Measurements from ENCODE around the gene ZNF12. TPM values are rescaled to one million over a fixed set of nuclear protein-coding genes. Genes with fewer than 3 reads are reported as not detected.
"Not testable (repeated sequence)": the region's sequence is repeated elsewhere in the genome, so short reads cannot be mapped to it uniquely, and the experiment has no call there.

ZNF12 gene
- total RNA-seq, 4 donors from 2014 or later = 27.9 to 35.2 (median 32.0) TPM

- DNase-seq (ENCODE audit: low spot score in 2 of 2) = peak; percentile 69 to 77
- Histone ChIP-seq H3K36me3 (peaks cover 0 to 26% (median 5%) of the 10 kb centered on the region in 3 donors), H3K4me3 (peak overlapping the region; percentile 63 to 99 (median 97)), H3K27me3 (no peaks in the 10 kb centered on the region), H3K27ac (peak overlapping the region; percentile 61 to 87 (median 80)), H3K9me3 (no peaks in the 10 kb centered on the region), H3K4me1 (peaks cover 0 to 14% (median 2%) of the 10 kb centered on the region in 4 donors)
- peak in 1 of 5 experiments; percentile 41 for TF ChIP-seq CTCF (IDR thresholded peaks at IDR 0.05)
- peak in 1 of 2 donors; percentile 50 for TF ChIP-seq POLR2A (IDR thresholded peaks at IDR 0.05)
- peak; percentile 53 to 84 for TF ChIP-seq EP300 (IDR thresholded peaks at IDR 0.05)
- WGBS, 2 donors = 1% methylated on average over 48 to 49 of the region's 66 CpGs
Observed at GRCh38 chr7:6729492-6730342, 23.0 kb upstream of the ZNF12 start.

GRCh38 chr7:6728893-6729491, 22.2 kb upstream of the ZNF12 start:
- H3K27me3 ChIP-seq; DNase-seq (ENCODE audit: low spot score in 2 of 2); H3K9me3 ChIP-seq: not testable (repeated sequence)
- Histone ChIP-seq H3K27ac (peak overlapping the region; percentile 61 to 87 (median 80)), H3K36me3 (peaks cover 0 to 19% (median 5%) of the 10 kb centered on the region in 3 donors), H3K4me3 (peak overlapping the region; percentile 63 to 99 (median 97)), H3K4me1 (peaks cover 0 to 14% (median 2%) of the 10 kb centered on the region in 4 donors)
- 55 to 56% methylated on average over 29 of the region's 29 CpGs for WGBS, 2 donors

- no peak overlapping the region for H3K4me3 ChIP-seq
- no peaks in the 10 kb centered on the region for H3K9me3 ChIP-seq
- TF ChIP-seq CTCF (IDR thresholded peaks at IDR 0.05) = no peak
- TF ChIP-seq POLR2A (IDR thresholded peaks at IDR 0.05) = no peak
- no peak for TF ChIP-seq EP300 (IDR thresholded peaks at IDR 0.05)
- peaks cover 0 to 5% (median 0%) of the 10 kb centered on the region in 3 donors for H3K36me3 ChIP-seq
- H3K27me3 ChIP-seq = no peaks in the 10 kb centered on the region
- WGBS, 2 donors = 51 to 58% methylated on average over 3 of the region's 3 CpGs
- peaks cover 0 to 14% (median 2%) of the 10 kb centered on the region in 4 donors for H3K4me1 ChIP-seq
- DNase-seq (ENCODE audit: low spot score in 2 of 2) = no peak
- no peak overlapping the region for H3K27ac ChIP-seq
Observed at GRCh38 chr7:6727663-6728062, 20.9 kb upstream of the ZNF12 start.

GRCh38 chr7:6726341-6726740, 19.6 kb upstream of the ZNF12 start:
- 94% methylated on average over 5 of the region's 5 CpGs for WGBS, 2 donors

GRCh38 chr7:6725003-6725402, 18.3 kb upstream of the ZNF12 start:
- no peak for TF ChIP-seq CTCF (IDR thresholded peaks at IDR 0.05)
- TF ChIP-seq POLR2A (IDR thresholded peaks at IDR 0.05) = no peak
- TF ChIP-seq EP300 (IDR thresholded peaks at IDR 0.05) = no peak
- H3K27me3 ChIP-seq = no peaks in the 10 kb centered on the region
- no peak overlapping the region for H3K4me3 ChIP-seq
- 75 to 79% methylated on average over 10 of the region's 10 CpGs for WGBS, 2 donors
- no peak for DNase-seq (ENCODE audit: low spot score in 2 of 2)
- H3K36me3 ChIP-seq = no peaks in the 10 kb centered on the region
- H3K4me1 ChIP-seq = peaks cover 0 to 4% (median 0%) of the 10 kb centered on the region in 4 donors
- H3K9me3 ChIP-seq = no peaks in the 10 kb centered on the region
- no peak overlapping the region for H3K27ac ChIP-seq

More at GRCh38 chr7:6726341-6726740, 19.6 kb upstream of the ZNF12 start:
- H3K27ac ChIP-seq; H3K9me3 ChIP-seq; H3K4me3 ChIP-seq; H3K36me3 ChIP-seq; H3K27me3 ChIP-seq; DNase-seq (ENCODE audit: low spot score in 2 of 2): not testable (repeated sequence)
- H3K4me1 ChIP-seq = peaks cover 0 to 12% (median 2%) of the 10 kb centered on the region in 4 donors

GRCh38 chr7:6724351-6724750, 17.6 kb upstream of the ZNF12 start:
- H3K27ac ChIP-seq; H3K9me3 ChIP-seq; H3K4me1 ChIP-seq; H3K27me3 ChIP-seq; DNase-seq (ENCODE audit: low spot score in 2 of 2); H3K36me3 ChIP-seq; H3K4me3 ChIP-seq: not testable (repeated sequence)
- WGBS, 2 donors = 80 to 99% methylated on average over 4 of the region's 4 CpGs
